Gastrocnemius medialis (tissue), 4 donors: Measurements from ENCODE around the gene HYAL1. TPM values are rescaled to one million over a fixed set of nuclear protein-coding genes. Genes with fewer than 3 reads are reported as not detected.

Source experiments
- ATAC-seq, 2 donors: fragments of 150-250 bp; one replicate each; pipeline ENCODE4 v1.9.1; 2016
- DNase-seq, 2 donors: peaks; one replicate each; pipeline ENCODE4 v3.0.0-alpha.2; 2019
- H3K27ac ChIP-seq, 4 donors: fragments of 200-600 bp; sonication (generic); 1 replicate in 1 of 4; 2 replicates in 3 of 4; pipeline ENCODE4 v1.5.1; 2016 to 2018; ENCODE audit warnings: mild to moderate bottlenecking in 2 of 4, moderate library complexity in 1 of 4
- H3K27me3 ChIP-seq, 3 donors: fragments of 200-600 bp; sonication (generic) in 2 of 3; 1 replicate in 1 of 3; 2 replicates in 2 of 3; pipeline versions ENCODE4 v1.5.1 to v1.6.0; 2016 to 2019; ENCODE audit warnings: mild to moderate bottlenecking in 1 of 3, moderate library complexity in 1 of 3
- H3K36me3 ChIP-seq, 2 donors: fragments of 200-600 bp; sonication (generic) in 1 of 2; one replicate each; pipeline ENCODE4 v1.5.1; 2017 to 2018
- H3K4me1 ChIP-seq, 2 donors: fragments of 200-600 bp; sonication (generic) in 1 of 2; one replicate each; pipeline ENCODE4 v1.5.1; 2016 to 2017; ENCODE audit warnings: mild to moderate bottlenecking in 2 of 2
- H3K4me3 ChIP-seq, 4 donors: fragments of 200-600 bp; sonication (generic) in 3 of 4; 1 replicate in 1 of 4; 2 replicates in 3 of 4; pipeline ENCODE4 v1.5.1; 2016 to 2019; ENCODE audit warnings: mild to moderate bottlenecking in 2 of 4
- H3K9me3 ChIP-seq, 3 donors: fragments of 200-600 bp; sonication (generic) in 2 of 3; 1 replicate in 1 of 3; 2 replicates in 2 of 3; pipeline ENCODE4 v1.5.1; 2016 to 2019
- POLR2A ChIP-seq, 2 donors: fragments of 450-650 bp; IDR thresholded peaks; one replicate each; pipeline ENCODE4 v1.6.1; 2017; ENCODE audit warnings: antibody characterized with exemption in 2 of 2, mild to moderate bottlenecking in 2 of 2, moderate library complexity in 2 of 2
- in situ Hi-C, 4 donors: fragments of 200-750 bp; cut with MboI; loops; one replicate each; pipeline versions ENCODE4 v1.15.0 to v1.8.0; 2017; ENCODE audit warnings: low sequenced_read_pairs in 4 of 4
- intact Hi-C: fragments of 100-400 bp; cut with DNase I; formaldehyde crosslinking; loops from one replicate; pipeline ENCODE4 v1.15.1; 2023; ENCODE audit warnings: low total_unique reads
- total RNA-seq, 4 donors: library from RNA; depleted of rRNA; stranded (reverse); fragments of >200 nt; gene quantifications; one replicate each; pipeline versions ENCODE4 v1.1.0 to v1.2.3, GENCODE V29; 2016
- TF ChIP-seq, protein P1 (sequence below), 5 experiments: fragments of 450-650 bp in 3 of 5; fragments of 200-600 bp in 2 of 5; sonication (generic) in 2 of 5; IDR thresholded peaks in 4 of 5; conservative IDR thresholded peaks in 1 of 5; 1 replicate in 4 of 5; 2 replicates in 1 of 5; pipeline ENCODE4 v1.5.1; 2016 to 2019; ENCODE audit warnings: antibody characterized with exemption in 5 of 5, mild to moderate bottlenecking in 3 of 5, moderate library complexity in 3 of 5

HYAL1 gene
- total RNA-seq, 4 donors from 2014 or later: 3.6 to 14.6 (median 9.1) TPM

DNA sequence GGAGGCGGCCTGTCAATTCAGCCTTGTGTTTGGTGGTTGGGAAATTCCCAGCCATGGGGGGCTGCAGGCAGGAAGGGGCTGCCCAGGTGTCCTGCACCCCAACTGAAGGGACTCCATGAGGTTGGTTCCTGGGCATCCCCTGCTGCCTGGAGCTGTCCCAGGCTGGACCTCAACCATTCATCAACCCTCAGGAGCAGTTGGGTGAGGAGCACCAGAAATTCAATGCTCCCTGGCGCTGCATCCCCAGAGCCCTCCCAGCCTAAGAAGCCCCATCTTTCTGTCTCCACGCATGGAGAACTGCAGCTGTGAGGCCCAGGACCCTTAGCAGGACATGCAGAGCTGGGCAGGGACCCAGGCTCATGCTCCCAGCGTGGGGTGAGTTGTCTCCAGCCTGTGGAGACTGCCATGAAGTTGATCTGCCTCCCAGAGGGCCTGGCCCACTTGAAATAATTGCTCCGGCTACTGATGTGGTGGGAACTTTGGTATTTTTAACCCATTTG is 42.4 kb downstream of the HYAL1 start:
- in situ Hi-C loops (no loop called here), intact Hi-C loops (loop anchor here (1.0 to 2.0 kb wide), 2 partner anchors 12 to 64 kb away; no protein-coding TSS in a partner anchor)
- no peaks in the 10 kb centered on the region for H3K27me3 ChIP-seq
- peaks cover 0 to 27% of the 10 kb centered on the region in 2 donors for H3K36me3 ChIP-seq
- H3K4me3 ChIP-seq: peak overlapping the region; percentile 72 to 94 (median 81)
- peaks cover 27 to 40% of the 10 kb centered on the region in 2 donors for H3K4me1 ChIP-seq
- H3K9me3 ChIP-seq: no peaks in the 10 kb centered on the region
- H3K27ac ChIP-seq: peak overlapping the region; percentile 96 to 99 (median 98)
- TF ChIP-seq, protein P1, sequence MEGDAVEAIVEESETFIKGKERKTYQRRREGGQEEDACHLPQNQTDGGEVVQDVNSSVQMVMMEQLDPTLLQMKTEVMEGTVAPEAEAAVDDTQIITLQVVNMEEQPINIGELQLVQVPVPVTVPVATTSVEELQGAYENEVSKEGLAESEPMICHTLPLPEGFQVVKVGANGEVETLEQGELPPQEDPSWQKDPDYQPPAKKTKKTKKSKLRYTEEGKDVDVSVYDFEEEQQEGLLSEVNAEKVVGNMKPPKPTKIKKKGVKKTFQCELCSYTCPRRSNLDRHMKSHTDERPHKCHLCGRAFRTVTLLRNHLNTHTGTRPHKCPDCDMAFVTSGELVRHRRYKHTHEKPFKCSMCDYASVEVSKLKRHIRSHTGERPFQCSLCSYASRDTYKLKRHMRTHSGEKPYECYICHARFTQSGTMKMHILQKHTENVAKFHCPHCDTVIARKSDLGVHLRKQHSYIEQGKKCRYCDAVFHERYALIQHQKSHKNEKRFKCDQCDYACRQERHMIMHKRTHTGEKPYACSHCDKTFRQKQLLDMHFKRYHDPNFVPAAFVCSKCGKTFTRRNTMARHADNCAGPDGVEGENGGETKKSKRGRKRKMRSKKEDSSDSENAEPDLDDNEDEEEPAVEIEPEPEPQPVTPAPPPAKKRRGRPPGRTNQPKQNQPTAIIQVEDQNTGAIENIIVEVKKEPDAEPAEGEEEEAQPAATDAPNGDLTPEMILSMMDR (IDR thresholded peaks at IDR 0.05 in 4 of 5, conservative IDR thresholded peaks at IDR 0.05 in 1 of 5): no peak
- TF ChIP-seq POLR2A (IDR thresholded peaks at IDR 0.05): no peak
- DNase-seq: no peak
- ATAC-seq: no peak

DNA sequence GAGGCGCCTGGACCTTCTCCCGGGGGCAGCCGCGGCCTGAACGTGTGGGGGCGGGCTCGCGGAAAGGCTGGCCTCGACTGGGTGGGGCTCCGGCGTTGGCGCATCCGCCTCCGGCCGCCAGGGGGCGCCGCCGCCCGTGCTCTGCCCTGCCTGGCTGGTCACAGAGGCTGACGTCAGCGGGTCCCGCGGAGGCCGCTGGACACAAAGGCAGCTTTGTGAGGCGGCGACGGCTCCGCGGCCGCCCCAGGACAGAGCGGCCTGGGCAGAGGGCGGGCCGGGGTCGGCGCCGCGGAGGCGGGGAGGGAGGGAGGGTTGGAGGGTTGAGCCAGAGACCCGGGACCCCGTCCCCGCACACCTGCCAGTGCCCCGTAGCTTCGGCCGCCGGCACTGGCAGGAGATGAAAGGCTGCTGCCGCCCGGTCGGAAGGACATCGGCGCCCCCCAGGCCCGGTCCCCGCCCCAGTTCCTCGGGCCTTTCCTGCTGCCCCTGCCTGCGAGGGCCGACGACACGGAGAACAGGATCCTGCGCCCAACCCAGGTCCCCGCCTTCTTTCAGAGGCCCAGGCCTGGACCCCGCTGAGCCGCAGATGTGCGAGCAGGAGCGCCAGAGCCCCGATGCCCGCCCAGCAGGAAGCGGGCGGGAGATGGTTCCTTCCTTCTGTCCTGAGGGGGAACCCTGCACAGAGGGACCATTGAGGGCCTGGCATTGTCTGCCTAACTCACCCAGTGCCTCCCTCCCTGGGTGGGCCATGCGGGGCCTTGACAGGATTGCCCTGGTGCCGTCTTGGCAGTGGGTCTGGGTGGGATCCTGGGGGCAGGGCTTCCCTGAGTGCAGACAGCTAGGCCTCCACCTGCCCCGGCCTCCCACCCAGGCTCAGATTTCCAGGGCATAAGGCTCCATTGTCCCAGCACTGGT is 43.1 kb downstream of the HYAL1 start:
- no peaks in the 10 kb centered on the region for H3K27me3 ChIP-seq
- no peaks in the 10 kb centered on the region for H3K9me3 ChIP-seq
- in situ Hi-C loops (no loop called here), intact Hi-C loops (loop anchor here (1.0 to 2.0 kb wide), 2 partner anchors 13 to 65 kb away; no protein-coding TSS in a partner anchor)
- TF ChIP-seq POLR2A (IDR thresholded peaks at IDR 0.05): peak; percentile 57 to 70
- TF ChIP-seq, protein P1 (IDR thresholded peaks at IDR 0.05 in 4 of 5, conservative IDR thresholded peaks at IDR 0.05 in 1 of 5): peak; percentile 89 to 100 (median 100)
- peak; percentile 78 to 88 for DNase-seq
- H3K4me1 ChIP-seq: peaks cover 31 to 39% of the 10 kb centered on the region in 2 donors
- peak overlapping the region; percentile 72 to 94 (median 81) for H3K4me3 ChIP-seq
- H3K36me3 ChIP-seq: peaks cover 0 to 27% of the 10 kb centered on the region in 2 donors
- peak; percentile 91 to 93 for ATAC-seq
- peak overlapping the region; percentile 96 to 99 (median 98) for H3K27ac ChIP-seq

DNA sequence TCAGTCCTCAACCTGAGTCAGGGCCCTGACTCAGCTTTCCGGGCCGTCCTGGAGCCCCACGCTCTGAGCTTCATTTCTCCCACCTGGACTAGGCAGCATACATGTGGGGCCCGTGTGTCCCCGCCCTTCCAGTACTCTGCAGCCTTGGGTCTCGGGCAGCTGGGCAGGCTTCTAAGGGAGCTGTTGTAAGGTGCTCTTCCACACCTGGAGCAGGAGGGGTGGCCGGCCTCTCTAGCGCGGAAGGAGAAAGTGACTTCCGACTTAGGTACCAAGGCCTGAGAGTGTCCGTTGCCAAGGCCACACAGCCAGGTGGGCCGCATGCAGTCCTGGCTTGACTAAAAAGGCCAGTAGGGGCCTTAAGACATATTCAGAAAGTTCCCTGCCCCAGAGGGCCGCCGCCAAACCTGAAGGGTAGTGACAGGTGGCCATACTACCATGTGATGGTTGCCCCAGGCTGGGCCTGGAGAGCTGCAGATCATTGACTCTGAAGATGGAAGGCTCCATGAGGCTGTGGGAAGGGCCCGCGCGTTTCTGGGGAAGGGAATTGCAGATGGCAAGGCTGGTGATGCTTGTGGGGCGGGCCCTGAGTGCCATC is 43.8 kb downstream of the HYAL1 start:
- DNase-seq (no peak), ATAC-seq (peak; percentile 24 to 29)
- peaks cover 0 to 27% of the 10 kb centered on the region in 2 donors for H3K36me3 ChIP-seq
- peaks cover 33 to 38% of the 10 kb centered on the region in 2 donors for H3K4me1 ChIP-seq
- H3K9me3 ChIP-seq: no peaks in the 10 kb centered on the region
- in situ Hi-C loops: no loop called here
- H3K27me3 ChIP-seq: no peaks in the 10 kb centered on the region
- intact Hi-C loops: loop anchor here (1.0 to 2.0 kb wide), 2 partner anchors 14 to 65 kb away; no protein-coding TSS in a partner anchor
- peak overlapping the region; percentile 72 to 94 (median 81) for H3K4me3 ChIP-seq
- TF ChIP-seq POLR2A (IDR thresholded peaks at IDR 0.05): no peak
- TF ChIP-seq, protein P1 (IDR thresholded peaks at IDR 0.05 in 4 of 5, conservative IDR thresholded peaks at IDR 0.05 in 1 of 5): no peak
- H3K27ac ChIP-seq: peak overlapping the region; percentile 96 to 99 (median 98)

DNA sequence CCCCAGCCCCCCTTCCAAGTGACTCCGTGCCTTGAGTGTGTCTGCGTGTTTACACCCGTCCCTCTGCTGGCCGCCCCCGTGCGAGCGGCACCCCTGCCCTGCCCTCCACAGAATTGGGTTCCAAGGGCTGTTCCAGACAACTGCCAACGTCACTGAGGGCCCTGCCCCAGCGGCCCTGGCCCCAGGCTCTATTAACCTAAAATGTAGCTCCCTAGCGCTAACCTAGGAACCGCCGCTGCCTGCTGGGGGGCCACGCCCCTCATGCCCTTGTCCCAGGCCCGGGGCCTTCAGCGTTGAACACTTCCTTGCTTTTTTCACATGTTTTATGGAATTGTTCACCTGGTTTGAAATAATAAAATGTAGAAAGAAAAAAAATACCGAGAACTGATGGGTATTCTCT is 44.4 kb downstream of the HYAL1 start:
- Histone ChIP-seq H3K9me3 (no peaks in the 10 kb centered on the region), H3K27ac (peak overlapping the region; percentile 96 to 99 (median 98)), H3K4me1 (peaks cover 30 to 44% of the 10 kb centered on the region in 2 donors), H3K36me3 (peaks cover 0 to 27% of the 10 kb centered on the region in 2 donors), H3K27me3 (no peaks in the 10 kb centered on the region), H3K4me3 (no peak overlapping the region)
- no peak for TF ChIP-seq POLR2A (IDR thresholded peaks at IDR 0.05)
- TF ChIP-seq, protein P1 (IDR thresholded peaks at IDR 0.05 in 4 of 5, conservative IDR thresholded peaks at IDR 0.05 in 1 of 5): no peak
- in situ Hi-C loops (no loop called here), intact Hi-C loops (no loop called here)
- DNase-seq (no peak), ATAC-seq (no peak)
